COR-L47 (cell line): ENCODE data around the gene SLC7A4.
A peak's percentile ranks its signal among the peaks of the same experiment; 100 is the strongest.
"Not testable (repeated sequence)": the region's sequence is repeated elsewhere in the genome, so short reads cannot be mapped to it uniquely, and the experiment has no call there.

Experiments used
- DNase-seq: peaks from one replicate; lab custom pipeline; 2025; lab: John Stamatoyannopoulos, UW

SLC7A4 gene

GRCh38 chr22:21032037-21032867 lies at the start of gene SLC7A4:
Gene SLC7A4, minus strand, starts transcription at chr22:21032561. Its CDS starts 749 bp downstream, at chr22:21031812.
- DNase-seq: peak; percentile 60

GRCh38 chr22:21080435-21081137 lies 48.2 kb upstream of the SLC7A4 start:
- no peak for DNase-seq

DNA sequence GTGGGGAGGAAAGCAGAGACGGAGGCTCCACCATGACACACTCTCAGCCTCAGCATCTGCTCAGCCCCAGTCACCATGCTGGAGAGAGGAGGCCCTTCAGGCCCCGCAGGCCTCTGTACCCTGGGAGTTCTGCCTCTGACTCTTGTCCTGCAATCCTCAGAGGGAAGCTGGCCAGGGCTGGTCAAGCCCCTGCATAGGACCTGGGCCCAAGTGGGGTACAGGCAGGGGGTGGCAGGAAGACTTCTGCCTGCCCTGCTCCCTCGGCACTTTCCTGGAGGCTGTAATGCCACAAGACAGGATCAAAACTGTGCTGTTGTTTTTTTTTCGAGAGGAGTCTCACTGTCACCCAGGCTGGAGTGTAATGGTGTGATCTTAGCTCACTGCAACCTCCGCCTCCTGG lies 47.1 kb upstream of the SLC7A4 start:
- DNase-seq: no peak

DNA sequence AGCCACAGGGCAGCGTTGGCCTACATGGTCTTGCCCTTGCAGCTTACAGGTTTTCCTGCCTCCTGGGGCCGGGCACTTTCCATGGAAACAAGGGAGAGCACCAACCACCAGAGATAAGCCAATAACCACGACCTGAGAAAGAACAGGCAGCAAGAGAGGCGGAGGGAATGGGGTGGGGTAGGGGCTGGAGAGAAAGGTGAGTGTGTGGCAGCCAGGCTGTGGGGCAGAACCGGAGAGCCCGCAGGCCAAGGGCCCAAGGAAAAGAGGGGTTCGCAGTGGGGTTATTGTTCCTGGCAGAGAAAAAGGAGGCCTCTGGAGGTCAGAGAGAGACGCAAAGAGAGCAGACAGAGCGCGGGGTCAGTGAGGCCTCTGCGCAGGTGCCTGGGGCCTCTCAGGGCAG lies 46.6 kb upstream of the SLC7A4 start:
- no peak for DNase-seq

GRCh38 chr22:21077884-21078508 lies 45.6 kb upstream of the SLC7A4 start:
- DNase-seq: no peak

DNA sequence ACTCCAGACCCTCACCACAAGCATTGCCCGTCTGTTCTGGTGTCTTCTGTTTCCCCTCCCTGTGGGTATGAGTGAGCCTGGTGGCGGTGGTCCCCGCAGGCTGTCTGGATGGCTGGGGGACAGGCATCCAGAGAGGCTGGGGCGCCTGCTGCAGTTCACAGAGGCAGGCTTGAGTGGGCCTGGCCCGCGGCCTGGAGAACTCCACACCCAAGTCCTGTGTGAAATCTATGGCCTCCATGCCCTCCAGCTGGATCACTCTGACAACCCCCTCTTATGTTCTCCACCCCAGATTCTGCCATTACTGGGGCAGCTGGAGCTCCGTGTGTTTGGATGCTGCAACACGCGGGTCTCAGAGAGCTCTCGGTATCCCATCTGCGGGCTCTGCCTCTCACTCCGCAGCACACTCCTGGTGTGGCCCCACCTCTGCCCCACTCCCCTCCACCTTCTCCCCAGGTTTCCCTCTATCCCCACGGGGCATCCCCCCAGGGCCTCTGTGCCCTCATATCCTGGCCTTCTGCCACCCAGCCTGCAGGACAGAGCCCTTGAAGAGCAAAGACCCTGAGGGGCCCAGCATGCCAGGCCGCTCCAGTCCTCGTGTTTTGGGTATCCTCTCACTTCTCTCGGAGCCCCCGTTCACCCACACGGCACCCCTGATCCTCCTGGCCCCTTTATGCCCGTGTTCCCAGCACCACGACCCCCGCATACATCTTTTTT lies 44.7 kb upstream of the SLC7A4 start:
- no peak for DNase-seq

- no peak for DNase-seq
These were observed 43.3 kb upstream of the SLC7A4 start for GRCh38 chr22:21075516-21076138.

DNA sequence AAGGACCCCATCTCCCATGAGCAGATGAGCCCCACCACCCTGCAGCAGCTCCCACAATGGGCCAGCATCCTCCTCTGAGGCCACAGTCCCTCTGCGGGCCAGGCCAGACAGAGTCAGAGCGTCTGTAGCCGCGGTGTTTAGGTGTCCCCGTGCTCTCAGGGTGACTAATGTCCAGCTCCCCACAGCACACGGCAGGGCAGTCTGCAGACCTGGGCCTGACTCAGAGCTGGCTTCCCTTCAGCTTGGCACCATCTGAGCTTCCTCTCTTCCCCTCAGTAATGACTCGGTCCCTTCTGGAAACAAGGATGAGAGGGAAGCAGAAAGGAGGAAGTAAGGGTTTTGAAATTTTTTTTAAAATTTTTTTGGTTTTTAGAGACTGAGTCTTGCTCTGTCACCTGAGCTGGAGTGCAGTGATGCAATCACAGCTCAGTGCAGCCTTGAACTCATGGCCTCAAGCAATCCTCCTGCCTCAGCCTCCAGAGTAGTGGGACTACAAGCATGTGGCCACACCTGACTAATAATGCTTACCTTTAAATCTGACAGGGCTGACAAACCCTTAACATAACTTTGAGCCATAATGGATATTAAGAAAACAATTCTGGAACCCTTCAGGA lies 41.8 kb upstream of the SLC7A4 start:
- no peak for DNase-seq

GRCh38 chr22:21073482-21073881 lies 41.1 kb upstream of the SLC7A4 start:
- no peak for DNase-seq

- DNase-seq: no peak
These were observed 40.7 kb upstream of the SLC7A4 start for GRCh38 chr22:21073023-21073422.

- DNase-seq: not testable (repeated sequence)
These were observed 39.4 kb upstream of the SLC7A4 start for GRCh38 chr22:21071796-21072195.

DNA sequence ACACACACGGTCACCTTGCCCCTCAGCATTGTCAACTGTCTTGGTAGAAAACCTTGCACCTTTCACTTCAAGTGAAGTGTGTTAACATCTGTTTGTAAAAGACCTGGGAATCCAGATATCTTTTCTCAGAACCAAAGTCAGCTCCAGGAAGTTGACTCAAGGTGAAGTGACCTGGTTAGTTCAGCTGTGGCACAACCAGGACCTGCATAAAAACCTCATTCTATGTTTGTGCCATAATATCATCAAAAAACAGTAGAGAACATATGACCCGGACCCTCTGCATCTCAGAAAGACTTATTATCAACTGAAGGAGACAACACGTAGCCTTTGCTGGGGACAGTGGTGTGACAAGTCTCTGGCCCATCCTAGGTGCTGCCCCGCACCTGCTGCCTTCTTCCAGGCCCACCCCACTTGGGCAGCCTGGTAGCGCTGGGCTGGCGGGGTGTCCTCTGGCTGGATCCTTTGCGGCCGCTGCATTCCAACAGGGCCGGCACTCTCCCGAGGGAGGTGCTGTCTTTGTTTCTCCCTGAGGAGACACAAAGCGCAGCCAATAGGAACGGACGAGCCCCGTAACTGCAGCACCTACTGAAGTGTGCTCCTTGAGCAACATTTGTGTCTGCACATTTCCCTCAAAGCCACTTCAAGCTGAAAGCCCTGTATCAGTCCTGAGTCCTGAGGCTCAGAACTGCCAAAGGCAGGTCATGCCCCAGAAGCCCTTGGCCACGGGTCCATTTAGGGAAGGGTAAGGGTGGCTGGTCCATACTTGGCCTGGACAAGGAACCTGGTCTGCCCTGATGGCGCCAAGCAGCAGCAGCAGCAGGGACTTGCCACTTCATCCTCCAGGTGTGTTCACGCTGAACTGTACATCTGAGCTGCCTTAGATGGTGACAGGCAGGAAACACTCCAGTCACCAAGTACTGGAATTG lies 38.6 kb upstream of the SLC7A4 start:
- no peak for DNase-seq

DNA sequence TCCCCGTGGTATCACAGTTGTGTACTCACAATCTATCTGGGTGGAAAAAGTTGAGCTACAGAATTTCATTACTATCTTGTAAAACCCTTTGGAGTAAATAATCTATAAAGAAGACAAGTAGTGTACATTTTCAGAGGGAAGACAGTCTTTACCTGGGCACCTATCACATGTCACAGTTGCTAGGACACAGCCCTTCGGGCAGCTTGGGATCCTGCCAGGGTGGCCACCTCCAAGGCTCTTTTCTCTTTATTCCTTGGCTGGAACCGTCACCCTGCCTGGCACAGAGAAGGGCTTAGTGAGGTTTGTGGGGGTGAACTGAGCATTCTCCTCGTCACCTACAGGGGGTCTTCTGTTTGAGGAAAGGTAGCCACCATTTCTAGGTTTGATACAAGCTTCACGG lies 37.0 kb upstream of the SLC7A4 start:
- DNase-seq: no peak

GRCh38 chr22:21068681-21069276 lies 36.4 kb upstream of the SLC7A4 start:
- DNase-seq: no peak

DNA sequence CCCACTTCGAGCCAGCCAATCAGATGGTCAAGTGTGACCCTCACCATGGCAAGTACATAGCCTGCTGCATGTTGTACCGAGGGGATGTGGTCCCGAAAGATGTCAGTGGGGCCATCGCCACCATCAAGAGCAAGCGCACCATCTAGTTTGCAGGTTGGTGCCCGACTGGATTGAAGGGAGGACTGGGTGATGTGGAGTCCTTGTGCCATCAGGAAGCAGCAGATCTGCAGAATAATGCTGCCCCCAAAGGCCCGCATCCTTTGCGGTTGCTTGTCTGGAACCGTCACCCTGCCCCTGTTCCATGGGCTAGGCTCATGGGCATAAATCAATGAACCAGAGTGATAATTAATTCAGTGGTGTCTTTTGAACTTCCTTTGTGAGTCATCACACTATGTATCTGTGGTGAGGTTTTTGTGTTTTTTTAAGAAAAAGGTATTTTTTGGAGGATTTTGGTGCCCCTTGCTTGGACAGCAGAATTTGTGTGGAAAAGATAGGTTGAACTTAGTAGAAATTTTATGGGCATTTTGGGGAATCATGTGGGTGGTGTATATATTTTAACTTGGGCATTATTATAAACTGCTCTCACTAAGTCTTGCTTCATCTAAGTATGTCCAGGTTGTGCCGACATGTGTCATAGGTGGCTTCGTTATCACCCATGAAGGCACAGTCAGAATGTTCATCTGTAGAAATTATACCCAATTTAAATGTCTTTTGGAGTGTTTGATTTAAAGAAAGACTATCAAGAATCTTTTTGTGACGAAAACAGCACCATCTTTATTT lies 35.7 kb upstream of the SLC7A4 start:
- DNase-seq: no peak

DNA sequence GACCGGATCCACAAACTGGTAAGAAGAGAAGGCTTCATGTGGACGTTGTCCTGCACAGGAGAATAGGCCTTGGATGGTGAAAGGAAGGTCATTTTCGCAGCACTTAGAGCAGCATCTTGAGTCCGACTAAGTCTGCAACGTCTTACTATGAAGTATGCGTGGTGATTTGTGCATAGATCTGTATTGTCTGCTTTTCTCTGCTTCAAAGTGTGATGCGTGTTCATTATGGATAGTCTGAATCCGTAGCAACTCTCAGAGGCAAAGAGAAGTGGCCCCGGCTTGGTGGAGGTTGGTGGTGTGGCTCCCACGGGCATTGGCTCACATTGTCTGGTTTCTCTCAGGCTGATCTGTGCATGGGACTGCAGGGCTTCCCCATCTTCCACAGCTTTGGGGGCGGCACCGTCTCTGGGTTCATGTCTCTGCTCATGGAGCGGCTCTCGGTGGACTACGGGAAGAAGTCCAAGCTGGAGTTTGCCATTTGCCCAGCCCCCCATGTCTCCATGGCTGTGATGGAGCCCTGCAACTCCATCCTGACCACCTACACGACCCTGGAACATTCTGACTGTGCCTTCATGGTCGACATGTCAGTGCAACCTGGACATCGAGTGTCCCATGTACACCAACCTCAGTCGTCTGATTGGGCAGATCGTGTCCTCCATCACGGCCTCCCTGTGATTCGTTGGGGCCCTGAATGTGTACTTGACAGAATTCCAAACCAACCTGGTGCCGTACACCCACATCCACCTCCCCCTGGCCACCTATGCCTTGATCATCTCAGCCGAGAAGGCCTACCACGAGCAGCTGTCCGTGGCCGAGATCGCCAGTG lies 34.9 kb upstream of the SLC7A4 start:
- DNase-seq: no peak

- DNase-seq: no peak
These were observed 32.8 kb upstream of the SLC7A4 start for GRCh38 chr22:21064917-21065864.
